Adrenal gland (tissue), 12 donors: ENCODE data around the gene MST1R. TPM values are rescaled to one million over a fixed set of nuclear protein-coding genes. Genes with fewer than 3 reads are reported as not detected.

Source experiments
- DNase-seq, 7 donors: peaks; one replicate each; pipeline ENCODE4 v3.0.0-alpha.2; 2019 to 2020
- H3K27ac ChIP-seq, 5 donors: fragments of 200-600 bp; sonication (generic) in 4 of 5; 1 replicate in 3 of 5; 2 replicates in 2 of 5; pipeline versions ENCODE4 v1.5.1 to v1.8.0; 2016 to 2020; ENCODE audit warnings: mild to moderate bottlenecking in 1 of 5
- H3K27me3 ChIP-seq: fragments of 200-600 bp; 2 replicates; pipeline ENCODE4 v1.8.0; 2021
- H3K36me3 ChIP-seq, 2 donors: fragments of 200-600 bp; replicated peaks in 1 of 2; 1 replicate in 1 of 2; 2 replicates in 1 of 2; pipeline versions ENCODE4 v1.5.1 to v1.8.0; 2018 to 2022
- H3K4me1 ChIP-seq, 2 donors: fragments of 200-600 bp; replicated peaks in 1 of 2; 1 replicate in 1 of 2; 2 replicates in 1 of 2; pipeline versions ENCODE4 v1.5.1 to v1.8.0; 2018 to 2021
- H3K4me3 ChIP-seq, 4 donors: fragments of 200-600 bp; sonication (generic) in 3 of 4; one replicate each; pipeline ENCODE4 v1.5.1; 2016 to 2018
- H3K9me3 ChIP-seq, 3 donors: fragments of 200-600 bp; sonication (generic) in 1 of 3; replicated peaks in 1 of 3; 1 replicate in 2 of 3; 2 replicates in 1 of 3; pipeline versions ENCODE4 v1.5.1 to v1.8.0; 2016 to 2021
- POLR2A ChIP-seq, 2 donors: fragments of 450-650 bp; IDR thresholded peaks; one replicate each; pipeline ENCODE4 v1.6.1; 2017; ENCODE audit warnings: antibody characterized with exemption in 2 of 2, mild to moderate bottlenecking in 2 of 2, moderate library complexity in 1 of 2
- WGBS, 4 donors: extraction: QIAGEN DNeasy Blood & Tissue Kit in 2 of 4; methylation state at CpG; one replicate each; pipeline versions ENCODE4 v1.1.5 to v1.1.7; 2013 to 2017; 5-methylcytosine and 5-hydroxymethylcytosine counted together
- intact Hi-C, 2 donors: fragments of 100-400 bp; cut with DNase I; formaldehyde crosslinking; loops; one replicate each; pipeline versions ENCODE4 v1.14.1 to v1.15.0; 2022 to 2023
- polyA plus RNA-seq, 3 donors: library from polyadenylated mRNA; stranded (reverse); fragments of 200-250 nt in 2 of 3; fragments of 350-450 nt in 1 of 3; fragmentation: Illumina TruSeq in 1 of 3; extraction: RNeasy Lipid Tissue Mini Kit (QIAGEN cat#74804) in 1 of 3; gene quantifications; one replicate each; pipeline ENCODE4 v1.2.3, GENCODE V29; 2013 to 2014
- total RNA-seq, 9 donors: library from RNA; depleted of rRNA in 4 of 9; stranded (reverse); fragments of >200 nt in 4 of 9; fragments of 120-200 nt in 1 of 9; fragmentation: NEBNext Ultra II Directional in 1 of 9; extraction: Animal tissue kit (Norgen Biotek cat#: 25700) in 1 of 9; gene quantifications; one replicate each; pipeline versions ENCODE4 v1.1.0 to v1.2.4, GENCODE V29; 2013 to 2023
- TF ChIP-seq, protein P1 (sequence below), 6 experiments: fragments of 450-650 bp in 4 of 6; fragments of 200-600 bp in 2 of 6; sonication (generic) in 1 of 6; IDR thresholded peaks; 1 replicate in 5 of 6; 2 replicates in 1 of 6; pipeline versions ENCODE4 v1.5.1 to v1.8.0; 2016 to 2021; ENCODE audit warnings: antibody characterized with exemption in 6 of 6, mild to moderate bottlenecking in 2 of 6, moderate library complexity in 1 of 6
- donor health status: healthy with polysubstance abuse.
- donor health status: Bipolar disorder and iron deficiency.
- donor health status: DM: yes; HTN: yes; CAD: no.
- donor health status: DM: no; HTN: no; CAD: no.
- donor health status: DM: no; HTN: no; CAD: no.
- donor health status: DM: yes; HTN: yes; CAD: no.

MST1R gene
- total and polyA plus RNA-seq, 12 donors: 0.18 to 2.5 (median 0.65) TPM; not detected in 1

DNA sequence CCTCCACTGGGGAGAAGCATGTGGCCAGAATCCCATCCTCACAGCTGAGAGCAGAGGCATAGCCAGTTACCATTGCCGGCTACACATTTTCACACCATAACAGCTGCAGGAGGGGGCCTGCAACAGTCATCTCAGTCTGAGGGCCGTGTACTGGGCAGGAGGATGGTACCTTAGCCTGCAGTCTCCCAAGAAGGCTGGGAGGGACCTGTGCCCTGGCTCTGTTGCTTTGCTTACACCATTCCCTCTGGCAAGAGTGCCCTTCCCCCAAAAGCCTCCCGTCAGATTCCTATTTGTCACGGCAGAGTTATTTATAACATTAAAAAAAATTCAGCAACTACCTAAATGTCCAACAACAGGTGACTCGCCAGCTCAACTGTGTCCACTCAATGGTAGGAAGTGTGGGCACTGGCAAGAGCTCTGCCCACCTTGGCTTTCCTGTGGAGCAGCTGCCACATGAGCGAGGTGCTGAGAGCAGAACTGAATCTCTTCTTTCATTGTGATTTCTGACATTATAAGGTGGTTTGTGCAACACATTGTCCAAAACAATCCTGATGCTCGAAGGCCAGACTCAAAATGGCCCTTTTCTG, 38.4 kb downstream of the MST1R start:
- no peak for TF ChIP-seq POLR2A (IDR thresholded peaks at IDR 0.05)
- TF ChIP-seq, protein P1, sequence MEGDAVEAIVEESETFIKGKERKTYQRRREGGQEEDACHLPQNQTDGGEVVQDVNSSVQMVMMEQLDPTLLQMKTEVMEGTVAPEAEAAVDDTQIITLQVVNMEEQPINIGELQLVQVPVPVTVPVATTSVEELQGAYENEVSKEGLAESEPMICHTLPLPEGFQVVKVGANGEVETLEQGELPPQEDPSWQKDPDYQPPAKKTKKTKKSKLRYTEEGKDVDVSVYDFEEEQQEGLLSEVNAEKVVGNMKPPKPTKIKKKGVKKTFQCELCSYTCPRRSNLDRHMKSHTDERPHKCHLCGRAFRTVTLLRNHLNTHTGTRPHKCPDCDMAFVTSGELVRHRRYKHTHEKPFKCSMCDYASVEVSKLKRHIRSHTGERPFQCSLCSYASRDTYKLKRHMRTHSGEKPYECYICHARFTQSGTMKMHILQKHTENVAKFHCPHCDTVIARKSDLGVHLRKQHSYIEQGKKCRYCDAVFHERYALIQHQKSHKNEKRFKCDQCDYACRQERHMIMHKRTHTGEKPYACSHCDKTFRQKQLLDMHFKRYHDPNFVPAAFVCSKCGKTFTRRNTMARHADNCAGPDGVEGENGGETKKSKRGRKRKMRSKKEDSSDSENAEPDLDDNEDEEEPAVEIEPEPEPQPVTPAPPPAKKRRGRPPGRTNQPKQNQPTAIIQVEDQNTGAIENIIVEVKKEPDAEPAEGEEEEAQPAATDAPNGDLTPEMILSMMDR (IDR thresholded peaks at IDR 0.05): no peak

DNA sequence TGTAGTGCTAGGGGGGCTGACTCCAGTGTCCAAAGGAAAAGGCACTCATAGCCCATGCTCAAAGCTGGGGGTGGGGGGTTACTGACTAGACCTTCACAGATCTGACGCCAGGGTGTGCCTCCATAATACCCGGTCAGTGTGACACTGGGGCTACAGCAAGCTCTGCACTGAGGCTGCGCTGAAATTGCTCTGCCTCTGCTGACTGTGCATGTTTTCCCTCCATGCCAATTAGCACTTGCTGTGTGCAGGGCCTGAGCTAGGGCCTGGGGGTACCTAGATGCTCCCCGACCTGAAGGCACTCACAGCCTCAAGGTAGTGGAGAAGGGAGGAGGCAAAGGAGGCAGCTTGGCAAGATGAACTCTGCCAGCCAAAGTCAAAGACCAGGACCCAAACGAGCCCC, 39.2 kb downstream of the MST1R start:
- no peak for DNase-seq
- peaks cover 17% of the 10 kb centered on the region for H3K27me3 ChIP-seq
- TF ChIP-seq, protein P1 (IDR thresholded peaks at IDR 0.05): no peak
- TF ChIP-seq POLR2A (IDR thresholded peaks at IDR 0.05): no peak
- intact Hi-C loops: no loop called here
- no peaks in the 10 kb centered on the region for H3K9me3 ChIP-seq
- no peak overlapping the region for H3K27ac ChIP-seq
- H3K4me1 ChIP-seq: peaks cover 4 to 7% of the 10 kb centered on the region in 2 donors
- no peaks in the 10 kb centered on the region for H3K36me3 ChIP-seq
- WGBS, 4 donors: 25 to 61% (median 53%) methylated on average over 1 to 5 of the region's 5 CpGs
- no peak overlapping the region for H3K4me3 ChIP-seq

More for the DNA sequence above, 38.4 kb downstream of the MST1R start:
- intact Hi-C loops: no loop called here
- Histone ChIP-seq H3K9me3 (no peaks in the 10 kb centered on the region), H3K36me3 (no peaks in the 10 kb centered on the region), H3K4me1 (peaks cover 7 to 12% of the 10 kb centered on the region in 2 donors), H3K27me3 (peaks cover 25% of the 10 kb centered on the region), H3K4me3 (no peak overlapping the region), H3K27ac (no peak overlapping the region)
- DNase-seq: no peak
- WGBS, 4 donors: 46 to 56% (median 52%) methylated on average over 5 to 7 of the region's 7 CpGs

DNA sequence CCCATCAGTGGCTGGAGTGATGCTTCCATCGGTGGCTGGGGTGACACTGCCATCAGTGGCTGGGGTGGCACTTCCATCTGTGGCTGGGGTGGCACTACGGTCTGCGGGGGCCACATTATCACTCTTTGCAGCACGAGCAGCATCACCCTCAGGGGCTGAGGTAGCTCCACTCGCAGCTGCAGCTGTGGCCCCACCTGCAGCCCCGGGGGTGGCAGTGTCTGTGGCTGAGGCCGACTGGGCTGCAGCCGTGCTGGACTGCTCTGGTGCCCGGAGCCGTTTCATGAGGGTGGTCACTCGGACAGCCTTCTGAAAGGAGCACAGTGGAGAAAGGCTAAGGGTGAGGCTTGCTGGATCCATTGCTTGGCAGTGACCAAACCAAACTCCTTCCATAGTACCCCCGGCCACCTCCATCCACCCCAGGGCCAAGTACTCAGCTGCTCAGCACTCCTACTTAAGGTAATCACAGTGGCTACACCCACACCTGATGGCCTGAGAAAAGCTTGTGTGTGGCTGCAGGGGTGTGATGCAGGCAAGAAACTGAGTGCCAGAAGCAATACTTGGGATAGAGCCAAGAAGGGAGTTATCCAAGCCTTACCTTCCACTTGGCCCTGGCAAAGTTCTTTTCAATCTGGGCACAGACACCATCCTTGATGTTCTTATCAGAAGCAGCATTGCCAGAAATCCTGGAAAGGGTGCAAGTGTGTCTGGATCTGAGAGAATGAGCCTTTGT, 43.9 kb downstream of the MST1R start:
- no peak for DNase-seq
- TF ChIP-seq POLR2A (IDR thresholded peaks at IDR 0.05): no peak
- TF ChIP-seq, protein P1 (IDR thresholded peaks at IDR 0.05): no peak
- intact Hi-C loops: no loop called here
- Histone ChIP-seq H3K27me3 (no peaks in the 10 kb centered on the region), H3K9me3 (no peaks in the 10 kb centered on the region), H3K27ac (no peak overlapping the region), H3K4me3 (no peak overlapping the region), H3K4me1 (peaks cover 5 to 7% of the 10 kb centered on the region in 2 donors), H3K36me3 (no peaks in the 10 kb centered on the region)
- 70 to 82% (median 76%) methylated on average over 5 to 12 of the region's 12 CpGs; no CpG with 5 or more reads in 1 of the 4 donors for WGBS, 4 donors

DNA sequence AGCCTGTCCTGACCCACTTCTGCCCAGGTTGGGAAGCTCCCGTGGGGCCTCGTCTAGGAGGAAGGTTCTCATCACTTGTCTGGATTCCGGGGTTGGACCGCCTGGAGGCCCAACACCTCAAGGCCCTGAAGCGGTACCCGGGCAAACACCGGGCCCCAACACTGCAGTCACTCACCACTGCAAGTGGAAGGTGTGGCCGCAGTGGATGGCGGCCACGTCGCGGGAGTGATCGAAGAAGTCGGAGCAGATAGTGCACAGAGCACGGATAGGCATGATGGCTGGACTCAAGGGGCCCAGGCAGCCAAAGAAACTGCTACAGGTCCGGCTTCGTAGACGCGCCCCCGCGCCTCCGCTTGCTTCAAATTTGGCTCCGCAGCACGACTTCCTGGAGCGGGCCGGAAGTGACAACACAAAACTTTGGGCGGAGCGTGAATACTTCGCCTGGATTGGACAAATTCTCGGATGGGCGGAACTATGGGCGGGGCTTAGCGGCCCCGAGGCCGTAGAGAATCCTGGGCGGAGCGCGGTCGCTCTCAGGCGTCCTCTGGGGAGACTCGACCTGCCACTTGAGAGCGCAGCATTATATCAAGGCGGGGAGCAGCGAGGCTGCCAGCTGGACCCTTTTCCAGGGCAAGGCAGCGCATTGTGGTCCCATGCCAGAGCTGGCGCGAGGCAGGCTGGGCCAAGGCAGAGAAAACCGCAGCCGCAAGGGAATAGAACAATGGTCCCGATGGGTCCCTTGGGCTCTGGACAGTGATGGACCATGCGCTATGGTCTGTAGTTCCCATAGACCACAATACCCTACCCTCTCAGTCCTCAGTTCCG, 47.3 kb downstream of the MST1R start, which contains the start of gene TRAIP:
TSS of gene TRAIP (minus strand) at position 384 of the 825 bp plus-strand sequence. CDS start at position 273, 111 bp downstream.
- Histone ChIP-seq H3K27me3 (no peaks in the 10 kb centered on the region), H3K4me1 (peaks cover 5 to 7% of the 10 kb centered on the region in 2 donors), H3K4me3 (peak within 1 kb of the TSS in 3 of 4 donors; percentile 16 to 53 (median 42)), H3K9me3 (no peaks in the 10 kb centered on the region), H3K36me3 (no peaks in the 10 kb centered on the region), H3K27ac (peak within 1 kb of the TSS in 2 of 5 donors; percentile 73 to 76)
- TF ChIP-seq POLR2A (IDR thresholded peaks at IDR 0.05): peak in 1 of 2 donors; percentile 39
- TF ChIP-seq, protein P1 (IDR thresholded peaks at IDR 0.05): no peak
- DNase-seq: peak; percentile 92 to 97 (median 94)
- intact Hi-C loops: no loop called here
- 2 to 6% (median 4%) methylated on average over 13 to 52 of the region's 52 CpGs for WGBS, 4 donors
